ENCODE measurements around the gene TCF25. TPM values are rescaled to one million over a fixed set of nuclear protein-coding genes. Genes with fewer than 3 reads are reported as not detected.

TCF25 gene
- total RNA-seq, 2 donors from 2014 or later: 74.2 to 258 TPM

- Histone ChIP-seq H3K36me3 (replicated peaks in 1 of 2; ENCODE audit: insufficient read depth in 1 of 2, low read depth in 2 of 2) (peaks cover 15 to 43% of the 10 kb centered on the region in 2 donors), H3K9me3 (no peaks in the 10 kb centered on the region), H3K27ac (no peak overlapping the region), H3K4me1 (no peaks in the 10 kb centered on the region), H3K27me3 (no peaks in the 10 kb centered on the region), H3K4me3 (no peak overlapping the region)
- TF ChIP-seq CTCF (IDR thresholded peaks at IDR 0.05) (no peak), POLR2A (IDR thresholded peaks at IDR 0.05) (no peak)
- 43 to 73% methylated on average over 6 to 16 of the region's 16 CpGs for WGBS, 2 donors
- intact Hi-C loops (cut with DNase I): no loop called here
- DNase-seq (peak in 2 of 4 donors; percentile 24 to 31), ATAC-seq (no peak)
These were observed 17.7 kb downstream of the TCF25 start for GRCh38 chr16:89890886-89891657.

- H3K27ac ChIP-seq: no peak overlapping the region
- H3K4me3 ChIP-seq: no peak overlapping the region
- DNase-seq (no peak), ATAC-seq (no peak)
- H3K9me3 ChIP-seq: no peaks in the 10 kb centered on the region
- no peaks in the 10 kb centered on the region for H3K27me3 ChIP-seq
- WGBS, 2 donors: 93% methylated on average over 14 to 16 of the region's 18 CpGs
- TF ChIP-seq CTCF (IDR thresholded peaks at IDR 0.05) (no peak), POLR2A (IDR thresholded peaks at IDR 0.05) (no peak)
- intact Hi-C loops (cut with DNase I): no loop called here
- H3K4me1 ChIP-seq: no peaks in the 10 kb centered on the region
- peaks cover 11 to 35% of the 10 kb centered on the region in 2 donors for H3K36me3 ChIP-seq (replicated peaks in 1 of 2; ENCODE audit: insufficient read depth in 1 of 2, low read depth in 2 of 2)
These were observed 18.8 kb downstream of the TCF25 start for GRCh38 chr16:89892055-89892630.

DNA sequence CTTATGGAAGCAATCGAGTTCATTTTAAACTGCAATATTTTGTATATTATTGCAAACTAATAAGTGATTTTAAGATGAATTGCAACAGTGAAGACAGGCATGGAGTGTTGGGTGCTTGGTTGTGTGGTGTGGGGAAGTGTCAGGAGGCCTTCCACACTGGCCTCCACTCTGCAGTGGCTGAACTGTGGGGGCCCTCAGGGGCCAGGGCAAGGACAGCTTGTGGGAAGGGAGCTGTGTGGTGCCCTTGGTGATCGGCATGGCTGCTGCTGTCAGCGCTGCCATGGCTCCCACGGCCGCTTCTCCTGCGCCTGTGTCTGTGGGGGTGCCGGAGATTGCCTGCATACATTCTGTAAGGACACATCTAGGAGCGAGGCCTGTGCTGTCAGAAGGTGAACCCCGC lies 19.2 kb downstream of the TCF25 start:
- no peaks in the 10 kb centered on the region for H3K27me3 ChIP-seq
- TF ChIP-seq CTCF (IDR thresholded peaks at IDR 0.05) (no peak), POLR2A (IDR thresholded peaks at IDR 0.05) (no peak)
- H3K36me3 ChIP-seq (replicated peaks in 1 of 2; ENCODE audit: insufficient read depth in 1 of 2, low read depth in 2 of 2): peaks cover 10 to 32% of the 10 kb centered on the region in 2 donors
- H3K4me3 ChIP-seq: no peak overlapping the region
- no peaks in the 10 kb centered on the region for H3K4me1 ChIP-seq
- ATAC-seq (no peak), DNase-seq (no peak)
- intact Hi-C loops (cut with DNase I): no loop called here
- no peaks in the 10 kb centered on the region for H3K9me3 ChIP-seq
- no peak overlapping the region for H3K27ac ChIP-seq
- 92 to 95% methylated on average over 5 to 9 of the region's 9 CpGs for WGBS, 2 donors

DNA sequence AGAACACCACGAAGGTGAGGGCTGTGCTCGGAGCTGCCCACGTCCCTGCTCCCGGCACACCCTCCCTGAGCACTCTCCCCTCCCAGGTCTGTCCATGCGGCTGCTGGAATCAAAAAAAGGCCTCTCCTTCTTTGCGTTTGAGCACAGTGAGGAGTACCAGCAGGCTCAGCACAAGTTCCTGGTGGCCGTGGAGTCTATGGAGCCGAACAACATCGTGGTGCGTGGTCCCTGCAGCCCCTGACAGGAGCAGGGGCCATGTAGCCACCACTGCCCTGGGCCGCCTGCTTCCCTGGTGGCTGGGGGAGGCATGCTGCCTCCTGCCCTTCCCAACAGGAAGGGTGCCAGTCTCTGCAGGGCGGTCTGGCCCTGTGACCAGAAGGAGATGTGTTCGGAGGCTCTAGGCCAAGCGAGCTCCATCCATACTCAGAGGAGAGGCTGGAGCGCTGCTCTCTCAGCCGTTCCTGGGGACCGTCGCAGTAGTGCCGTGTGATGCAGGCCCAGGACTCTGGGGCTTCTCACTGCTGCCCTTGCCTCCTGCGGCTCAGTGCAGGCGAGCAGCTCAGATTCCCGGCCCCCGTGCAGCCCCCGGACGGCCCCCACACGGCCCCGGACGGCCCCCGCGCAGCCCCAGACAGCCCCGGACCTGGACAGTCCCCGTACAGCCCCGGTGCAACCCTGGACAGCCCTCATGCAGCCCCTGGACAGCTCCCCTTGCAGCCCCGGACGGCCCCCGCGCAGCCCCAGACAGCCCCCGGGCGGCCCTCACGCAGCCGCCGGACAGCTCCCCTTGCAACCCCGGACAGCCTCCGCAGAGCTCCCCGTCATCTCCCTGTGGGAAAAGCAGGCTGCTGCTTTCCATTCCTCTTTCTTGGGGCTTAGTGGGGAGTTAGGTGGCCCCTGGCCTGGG lies 20.5 kb downstream of the TCF25 start:
- Histone ChIP-seq H3K9me3 (no peaks in the 10 kb centered on the region), H3K36me3 (replicated peaks in 1 of 2; ENCODE audit: insufficient read depth in 1 of 2, low read depth in 2 of 2) (peaks cover 10 to 37% of the 10 kb centered on the region in 2 donors), H3K27ac (no peak overlapping the region), H3K27me3 (no peaks in the 10 kb centered on the region), H3K4me1 (no peaks in the 10 kb centered on the region), H3K4me3 (no peak overlapping the region)
- no peak for ATAC-seq
- intact Hi-C loops (cut with DNase I): no loop called here
- no peak for DNase-seq
- no peak for TF ChIP-seq CTCF (IDR thresholded peaks at IDR 0.05)
- no peak for TF ChIP-seq POLR2A (IDR thresholded peaks at IDR 0.05)
- 96% methylated on average over 12 to 40 of the region's 45 CpGs for WGBS, 2 donors

Data from body of pancreas (tissue), 4 donors.